BLaER1 treated with 17β-estradiol and CSF1 and Interleukin-3, amounts not matched to agents 10 nM and 100 nM (cell line): Measurements from ENCODE around the gene SUDS3.
A peak's percentile ranks its signal among the peaks of the same experiment; 100 is the strongest.

Source experiments
- H3K27ac ChIP-seq, 11 experiments: shearing (Covaris generic); formaldehyde crosslinking; 2 replicates each; pipeline ENCODE4 v1.8.1; 2022
- H3K27me3 ChIP-seq, 11 experiments: shearing (Covaris generic); formaldehyde crosslinking; 2 replicates each; pipeline ENCODE4 v1.8.1; 2022
- H3K36me3 ChIP-seq, 11 experiments: shearing (Covaris generic); formaldehyde crosslinking; 2 replicates each; pipeline ENCODE4 v1.8.1; 2022
- H3K4me1 ChIP-seq, 10 experiments: shearing (Covaris generic); formaldehyde crosslinking; 2 replicates each; pipeline ENCODE4 v1.8.1; 2022
- H3K4me2 ChIP-seq, 11 experiments: shearing (Covaris generic); formaldehyde crosslinking; 2 replicates each; pipeline ENCODE4 v1.8.1; 2022
- H3K4me3 ChIP-seq, 10 experiments: shearing (Covaris generic); formaldehyde crosslinking; 2 replicates each; pipeline ENCODE4 v1.8.1; 2022
- H3K9ac ChIP-seq, 11 experiments: shearing (Covaris generic); formaldehyde crosslinking; 2 replicates each; pipeline ENCODE4 v1.8.1; 2022
- H3K9me3 ChIP-seq, 11 experiments: shearing (Covaris generic); formaldehyde crosslinking; replicated peaks in 1 of 11; 2 replicates each; pipeline ENCODE4 v1.8.1; 2022
- H4K20me1 ChIP-seq, 11 experiments: shearing (Covaris generic); formaldehyde crosslinking; 2 replicates each; pipeline ENCODE4 v1.8.1; 2022
- Cebpa-rat ChIP-seq, 11 experiments: shearing (Covaris generic); IDR thresholded peaks; 2 replicates each; pipeline ENCODE4 v1.8.1; 2022

Gene SUDS3

DNA sequence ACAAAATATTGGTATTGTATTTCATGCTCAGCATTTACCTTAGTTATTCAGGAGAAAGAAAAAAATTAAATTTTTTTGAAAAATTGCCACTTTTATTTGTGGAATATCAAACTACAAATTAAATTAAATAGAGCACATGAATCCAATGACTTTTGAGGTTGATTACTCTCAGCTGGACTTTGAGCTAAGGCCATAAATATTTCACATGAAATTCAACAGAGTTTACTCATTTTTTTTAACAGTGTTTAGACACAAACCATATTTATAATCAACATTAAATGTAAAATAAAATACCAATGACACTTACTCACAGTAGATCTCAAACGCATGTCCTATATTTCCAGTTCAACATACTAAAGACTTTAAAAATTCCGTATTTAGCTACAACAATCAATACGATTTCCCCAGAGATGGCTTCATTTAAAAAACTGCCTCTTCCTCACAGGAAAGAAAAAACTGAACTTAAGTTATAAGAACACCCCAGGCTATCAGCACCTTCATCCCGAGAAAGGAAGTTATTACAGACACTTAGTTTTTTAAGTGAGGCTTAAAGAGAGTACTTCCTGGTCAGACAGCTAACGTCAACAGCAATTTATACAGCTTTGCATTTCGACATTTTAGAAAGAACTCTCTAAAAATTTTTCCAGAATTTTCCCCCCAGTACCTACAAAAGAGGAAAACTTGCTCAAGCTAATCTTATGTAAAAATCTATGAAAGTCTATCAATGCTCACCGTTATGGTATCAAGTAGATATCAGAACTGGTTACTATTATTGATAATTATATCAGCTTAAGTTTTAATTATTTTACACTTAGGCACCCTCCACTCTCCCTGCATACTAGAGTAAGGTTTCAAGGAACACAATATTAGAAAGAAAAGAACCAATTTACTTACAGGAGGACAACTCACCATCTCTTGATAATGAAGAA, 17.5 kb upstream of the SUDS3 start:
- peaks cover 0 to 6% (median 0%) of the 10 kb centered on the region in 11 experiments; a peak in 1 of 22 replicates for H4K20me1 ChIP-seq
- no peaks in the 10 kb centered on the region for H3K27me3 ChIP-seq
- peak overlapping the region; percentile 63 to 90 (median 78) for H3K4me2 ChIP-seq
- peak overlapping the region; percentile 79 to 90 (median 88) for H3K27ac ChIP-seq
- H3K9ac ChIP-seq: peak overlapping the region; percentile 74 to 83 (median 81)
- H3K9me3 ChIP-seq: peaks cover 12 to 28% (median 21%) of the 10 kb centered on the region in 11 experiments
- peaks cover 9 to 14% (median 10%) of the 10 kb centered on the region in 11 experiments; a peak in 20 of 22 replicates for H3K36me3 ChIP-seq
- no peak for TF ChIP-seq Cebpa-rat (IDR thresholded peaks at IDR 0.05)
- H3K4me1 ChIP-seq: peaks cover 40 to 88% (median 61%) of the 10 kb centered on the region in 10 experiments
- H3K4me3 ChIP-seq: peak overlapping the region; percentile 46 to 71 (median 64)

GRCh38 chr12:118359541-118359915, 16.8 kb upstream of the SUDS3 start:
- H3K4me2 ChIP-seq: peak overlapping the region; percentile 63 to 90 (median 78)

GRCh38 chr12:118361092-118361404, 15.3 kb upstream of the SUDS3 start:
- Histone ChIP-seq H3K9ac (no peak overlapping the region), H3K27ac (0 out of 22 replicates have a peak overlapping the region, but pooled peaks of 3 of the 11 experiments have one; percentile 2 to 6 (median 3)), H3K36me3 (peaks cover 0 to under 1% (median 0%) of the 10 kb centered on the region in 11 experiments; a peak in 2 of 22 replicates), H3K9me3 (peaks cover 0 to 7% (median 3%) of the 10 kb centered on the region in 11 experiments; a peak in 7 of 22 replicates), H4K20me1 (peaks cover 0 to 10% (median 0%) of the 10 kb centered on the region in 11 experiments; a peak in 1 of 22 replicates), H3K4me1 (peaks cover 40 to 86% (median 56%) of the 10 kb centered on the region in 10 experiments), H3K4me3 (no peak overlapping the region), H3K27me3 (no peaks in the 10 kb centered on the region), H3K4me2 (peak overlapping the region in 6 of 11 experiments; percentile 3 to 89 (median 60); a peak in 11 of 22 replicates)
- no peak for TF ChIP-seq Cebpa-rat (IDR thresholded peaks at IDR 0.05)

More at GRCh38 chr12:118359541-118359915, 16.8 kb upstream of the SUDS3 start:
- Histone ChIP-seq H3K27ac (peak overlapping the region; percentile 79 to 90 (median 88); a peak in 21 of 22 replicates), H4K20me1 (peaks cover 0 to 10% (median 0%) of the 10 kb centered on the region in 11 experiments; a peak in 1 of 22 replicates), H3K36me3 (peaks cover 2 to 7% (median 4%) of the 10 kb centered on the region in 11 experiments; a peak in 19 of 22 replicates), H3K9me3 (peaks cover 6 to 22% (median 15%) of the 10 kb centered on the region in 11 experiments), H3K4me3 (peak overlapping the region; percentile 46 to 71 (median 64)), H3K4me1 (peaks cover 45 to 88% (median 64%) of the 10 kb centered on the region in 10 experiments), H3K27me3 (no peaks in the 10 kb centered on the region), H3K9ac (peak overlapping the region; percentile 74 to 83 (median 81); a peak in 16 of 22 replicates)
- no peak for TF ChIP-seq Cebpa-rat (IDR thresholded peaks at IDR 0.05)

GRCh38 chr12:118361889-118362288, 14.5 kb upstream of the SUDS3 start:
- peaks cover 32 to 78% (median 48%) of the 10 kb centered on the region in 10 experiments for H3K4me1 ChIP-seq
- H3K36me3 ChIP-seq: no peaks in the 10 kb centered on the region
- no peak for TF ChIP-seq Cebpa-rat (IDR thresholded peaks at IDR 0.05)
- H3K27ac ChIP-seq: peak overlapping the region in 1 of 11 experiments; percentile 36; a peak in 2 of 22 replicates
- peaks cover 0 to 14% (median 0%) of the 10 kb centered on the region in 11 experiments; a peak in 3 of 22 replicates for H4K20me1 ChIP-seq
- H3K9ac ChIP-seq: no peak overlapping the region
- no peaks in the 10 kb centered on the region for H3K27me3 ChIP-seq
- H3K4me2 ChIP-seq: peak overlapping the region in 4 of 11 experiments; percentile 57 to 89 (median 72); a peak in 7 of 22 replicates
- H3K4me3 ChIP-seq: no peak overlapping the region
- H3K9me3 ChIP-seq: no peaks in the 10 kb centered on the region

- TF ChIP-seq Cebpa-rat (IDR thresholded peaks at IDR 0.05): peak in 2 of 11 experiments; percentile 15 to 24; a peak in 1 of 22 replicates
- Histone ChIP-seq H3K4me1 (peaks cover 27 to 56% (median 38%) of the 10 kb centered on the region in 10 experiments), H3K9ac (no peak overlapping the region), H3K36me3 (no peaks in the 10 kb centered on the region), H3K9me3 (peaks cover 0 to 6% (median 0%) of the 10 kb centered on the region in 11 experiments; a peak in 1 of 22 replicates), H3K27me3 (peaks cover 25 to 37% (median 33%) of the 10 kb centered on the region in 11 experiments), H3K27ac (no peak overlapping the region), H4K20me1 (peaks cover 23 to 44% (median 28%) of the 10 kb centered on the region in 11 experiments; a peak in 21 of 22 replicates), H3K4me3 (no peak overlapping the region), H3K4me2 (peak overlapping the region in 8 of 11 experiments; percentile 15 to 66 (median 40); a peak in 13 of 22 replicates)
Measured at GRCh38 chr12:118368821-118369220, 7.5 kb upstream of the SUDS3 start.

- Histone ChIP-seq H3K4me3 (peak overlapping the region in 4 of 10 experiments; percentile 96 to 100 (median 98); a peak in 8 of 20 replicates), H3K9me3 (peaks cover 0 to 6% (median 0%) of the 10 kb centered on the region in 11 experiments; a peak in 1 of 22 replicates), H3K4me1 (peaks cover 22 to 52% (median 29%) of the 10 kb centered on the region in 10 experiments), H3K4me2 (peak overlapping the region in 6 of 11 experiments; percentile 99 to 100 (median 100); a peak in 8 of 22 replicates), H4K20me1 (peaks cover 23 to 40% (median 28%) of the 10 kb centered on the region in 11 experiments; a peak in 21 of 22 replicates), H3K9ac (peak overlapping the region in 2 of 11 experiments; percentile 89 to 90; a peak in 2 of 22 replicates), H3K36me3 (no peaks in the 10 kb centered on the region), H3K27ac (no peak overlapping the region), H3K27me3 (peaks cover 25 to 37% (median 33%) of the 10 kb centered on the region in 11 experiments)
- TF ChIP-seq Cebpa-rat (IDR thresholded peaks at IDR 0.05): no peak
Measured at GRCh38 chr12:118370601-118371000, 5.8 kb upstream of the SUDS3 start.

- H3K27me3 ChIP-seq: peaks cover 25 to 37% (median 33%) of the 10 kb centered on the region in 11 experiments
- H3K36me3 ChIP-seq: no peaks in the 10 kb centered on the region
- peaks cover 23 to 39% (median 28%) of the 10 kb centered on the region in 11 experiments; a peak in 21 of 22 replicates for H4K20me1 ChIP-seq
- H3K9ac ChIP-seq: peak overlapping the region; percentile 76 to 90 (median 82)
- H3K9me3 ChIP-seq: peaks cover 0 to 6% (median 0%) of the 10 kb centered on the region in 11 experiments; a peak in 1 of 22 replicates
- no peak for TF ChIP-seq Cebpa-rat (IDR thresholded peaks at IDR 0.05)
- peak overlapping the region; percentile 99 to 100 (median 100) for H3K4me2 ChIP-seq
- peak overlapping the region; percentile 84 to 100 (median 94) for H3K4me3 ChIP-seq
- H3K27ac ChIP-seq: peak overlapping the region in 6 of 11 experiments; percentile 8 to 68 (median 53); a peak in 6 of 22 replicates
- peaks cover 26 to 53% (median 33%) of the 10 kb centered on the region in 10 experiments for H3K4me1 ChIP-seq
Measured at GRCh38 chr12:118371321-118372282, 4.8 kb upstream of the SUDS3 start.
